OCI-M2 (cell line): ENCODE measurements around the gene LCP1.

Source experiments
- DNase-seq: peaks from one replicate; lab custom pipeline; 2025; ENCODE audit not compliant: unreplicated experiment; lab: John Stamatoyannopoulos, UW

LCP1 gene

GRCh38 chr13:46131705-46132104 lies 50.3 kb downstream of the LCP1 start:
- no peak for DNase-seq

GRCh38 chr13:46129955-46130618 lies 51.9 kb downstream of the LCP1 start:
- no peak for DNase-seq

DNA sequence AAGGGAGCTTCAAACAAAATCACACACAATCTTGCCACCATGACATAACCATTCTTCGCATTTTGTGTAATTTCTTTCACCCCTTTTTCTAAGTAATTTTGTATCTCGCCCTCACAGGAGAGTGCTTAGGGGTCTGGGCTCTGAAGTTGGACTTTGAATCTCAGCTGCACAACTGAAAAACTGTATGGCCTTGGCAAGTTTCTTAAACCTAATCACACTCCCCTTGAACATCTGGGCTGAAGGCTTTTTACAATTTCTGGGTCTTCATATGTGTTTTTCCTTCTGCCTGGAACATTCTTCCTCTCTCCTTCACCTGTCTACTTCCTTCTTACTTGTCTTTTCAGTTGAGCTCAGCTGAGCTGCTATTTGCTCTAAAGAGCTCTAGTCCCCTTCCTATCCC lies 52.9 kb downstream of the LCP1 start:
- no peak for DNase-seq

GRCh38 chr13:46127358-46128023 lies 54.5 kb downstream of the LCP1 start:
- no peak for DNase-seq

- DNase-seq = peak; percentile 89
Measured at GRCh38 chr13:46126552-46127357, 55.2 kb downstream of the LCP1 start.

GRCh38 chr13:46126056-46126455 lies 55.9 kb downstream of the LCP1 start:
- no peak for DNase-seq

- DNase-seq = no peak
Measured at GRCh38 chr13:46124967-46125933, 56.7 kb downstream of the LCP1 start.

- no peak for DNase-seq
Measured at GRCh38 chr13:46124531-46124966, 57.4 kb downstream of the LCP1 start.

- no peak for DNase-seq
Measured at GRCh38 chr13:46122304-46122703, 59.7 kb downstream of the LCP1 start.

GRCh38 chr13:46121597-46122163 lies 60.3 kb downstream of the LCP1 start:
- no peak for DNase-seq

DNA sequence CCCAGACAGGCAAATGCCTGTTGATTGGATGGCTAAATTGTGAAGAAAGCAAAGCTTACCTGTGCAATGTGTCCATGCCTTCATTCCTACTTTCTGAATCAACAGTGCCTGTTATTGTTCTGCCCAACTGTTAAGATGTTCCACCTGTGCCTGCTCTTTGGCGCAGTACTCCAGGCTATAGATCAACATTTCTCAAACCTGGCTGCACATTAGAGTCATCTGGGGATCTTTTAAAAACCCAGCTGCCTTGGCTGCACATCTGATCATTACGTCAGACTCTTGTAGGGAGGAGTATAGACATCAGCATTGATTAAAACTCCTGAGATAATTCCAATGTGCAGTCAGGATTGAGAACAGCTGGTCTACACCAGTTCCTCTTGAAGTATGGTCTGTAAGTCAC lies 60.9 kb downstream of the LCP1 start:
- no peak for DNase-seq

DNA sequence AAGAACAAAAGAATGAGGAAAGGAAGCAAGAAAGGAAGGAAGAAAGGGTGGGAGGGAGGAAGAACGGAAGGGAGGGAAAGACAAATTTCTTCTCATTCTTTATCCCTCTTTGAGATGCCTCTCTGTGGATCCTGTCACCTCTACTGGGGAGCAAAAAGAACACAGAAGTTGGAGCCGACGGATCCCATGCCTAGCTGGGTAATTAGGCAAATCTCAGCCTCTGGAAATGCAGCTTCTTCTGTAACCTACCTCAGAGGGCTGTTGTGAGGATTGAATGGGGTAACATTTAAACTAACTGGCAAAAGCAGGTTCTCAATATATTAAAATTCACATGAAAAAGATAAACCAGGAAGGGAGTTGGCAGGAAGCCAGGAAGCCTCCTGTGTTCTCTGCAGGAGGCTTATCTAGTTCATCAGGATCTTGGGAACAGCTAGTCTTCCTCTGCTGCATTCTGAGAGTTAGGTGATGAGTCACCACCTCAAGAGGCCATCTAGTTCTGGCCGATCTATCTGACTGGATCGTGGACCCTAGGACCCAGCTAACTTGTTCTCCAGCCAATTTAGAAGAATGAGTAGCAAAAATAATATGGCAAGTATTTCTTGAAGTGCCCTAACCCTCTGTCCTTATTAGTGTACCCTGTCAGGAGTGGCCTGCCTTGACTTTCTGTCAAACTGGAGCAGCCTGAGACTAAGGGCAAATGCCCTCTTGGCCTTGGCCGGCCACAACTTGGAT lies 61.9 kb downstream of the LCP1 start:
- peak; percentile 71 for DNase-seq

GRCh38 chr13:46116653-46117502 lies 65.1 kb downstream of the LCP1 start:
- DNase-seq = no peak

DNA sequence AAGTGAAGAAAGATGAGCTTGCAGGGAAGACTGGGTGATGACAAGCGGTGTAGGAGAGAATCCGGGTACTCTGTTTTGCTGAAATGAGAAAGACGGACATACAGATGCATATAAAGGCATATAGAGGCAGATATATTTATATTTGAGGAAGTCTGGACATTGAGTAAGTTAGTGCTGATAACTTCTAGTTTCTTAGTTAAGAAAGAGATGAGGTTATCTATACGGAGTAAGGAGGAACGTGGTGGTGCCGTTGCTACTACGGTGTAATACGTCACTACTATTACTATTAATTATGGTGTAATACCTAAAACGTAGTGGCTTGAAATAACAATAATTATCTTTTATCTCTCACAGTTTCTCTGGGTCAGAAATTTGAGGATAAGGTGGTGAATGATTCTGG lies 67.4 kb downstream of the LCP1 start:
- no peak for DNase-seq

GRCh38 chr13:46113596-46113995 lies 68.4 kb downstream of the LCP1 start:
- no peak for DNase-seq

GRCh38 chr13:46111151-46111550 lies 70.8 kb downstream of the LCP1 start:
- no peak for DNase-seq

DNA sequence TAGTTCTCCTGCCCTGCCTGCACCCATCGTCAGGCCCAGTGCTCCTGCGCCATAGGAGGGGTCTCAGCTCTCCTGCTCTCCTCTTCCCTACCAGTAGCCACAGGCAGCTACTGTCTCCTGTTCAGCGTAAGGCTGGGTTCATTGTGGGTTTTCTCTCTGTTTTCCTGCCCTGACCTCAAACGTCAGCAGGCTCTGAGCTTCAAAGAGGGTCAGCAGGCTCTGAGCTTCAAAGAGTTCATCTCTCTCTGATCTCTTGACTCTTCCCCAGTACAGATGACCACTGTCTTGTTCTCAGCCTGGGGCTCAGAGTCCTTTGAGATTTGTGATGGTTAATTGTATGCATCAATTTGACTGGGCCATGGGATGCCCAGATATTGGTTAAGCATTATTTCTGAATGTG lies 72.5 kb downstream of the LCP1 start:
- no peak for DNase-seq

DNA sequence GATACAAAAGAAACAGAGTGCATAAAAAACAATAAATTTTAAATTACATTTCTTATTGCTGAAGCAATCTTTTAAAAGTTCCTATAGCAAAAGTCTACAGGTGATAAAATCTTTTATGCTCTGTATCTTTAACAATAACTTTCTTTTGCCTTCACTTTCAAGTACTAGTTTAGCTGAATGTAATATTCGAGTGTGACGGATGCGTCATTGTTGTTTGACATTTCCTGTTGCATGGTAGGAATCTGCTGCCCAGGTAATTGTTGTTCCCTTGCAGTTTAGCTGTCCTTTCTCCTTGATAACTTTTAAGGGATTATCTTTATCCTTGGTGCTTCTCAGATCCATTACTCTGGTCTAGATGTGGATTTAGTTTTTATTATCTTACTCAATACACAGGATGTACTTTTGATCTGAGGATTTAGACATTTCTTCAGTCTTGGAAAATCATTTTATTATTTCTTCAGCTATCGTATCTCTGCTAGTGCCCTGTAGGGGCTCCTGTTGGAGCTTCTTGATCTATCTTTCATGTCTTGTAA lies 75.1 kb downstream of the LCP1 start:
- DNase-seq = no peak

GRCh38 chr13:46104868-46105267 lies 77.1 kb downstream of the LCP1 start, which contains the start of gene CPB2:
TSS of gene CPB2 (minus strand) at chr13:46105033. CDS start at chr13:46105009, 24 bp downstream.
- DNase-seq = no peak
